Stomach (tissue), 4 donors: ENCODE measurements around the gene ZNF688.
"Not testable (repeated sequence)": the region's sequence is repeated elsewhere in the genome, so short reads cannot be mapped to it uniquely, and the experiment has no call there.

Experiments used
- POLR2A ChIP-seq, 4 donors: fragments of 450-650 bp; IDR thresholded peaks; one replicate each; pipeline ENCODE4 v1.6.1; 2016; ENCODE audit warnings: antibody characterized with exemption in 4 of 4, control low read depth in 2 of 4, mild to moderate bottlenecking in 1 of 4, moderate library complexity in 1 of 4
- POLR2AphosphoS5 ChIP-seq, 3 donors: sonication (generic); formaldehyde crosslinking; IDR thresholded peaks; one replicate each; pipeline ENCODE4 v1.6.1; 2016; ENCODE audit warnings: antibody characterized with exemption in 3 of 3
- TF ChIP-seq, protein P1 (sequence below), 7 experiments: fragments of 450-650 bp in 4 of 7; fragments of 200-600 bp in 3 of 7; sonication (generic) in 3 of 7; IDR thresholded peaks; one replicate each; pipeline ENCODE4 v1.5.1; 2016 to 2019; ENCODE audit warnings: antibody characterized with exemption in 7 of 7, control low read depth in 2 of 7, mild to moderate bottlenecking in 1 of 7

DNA sequence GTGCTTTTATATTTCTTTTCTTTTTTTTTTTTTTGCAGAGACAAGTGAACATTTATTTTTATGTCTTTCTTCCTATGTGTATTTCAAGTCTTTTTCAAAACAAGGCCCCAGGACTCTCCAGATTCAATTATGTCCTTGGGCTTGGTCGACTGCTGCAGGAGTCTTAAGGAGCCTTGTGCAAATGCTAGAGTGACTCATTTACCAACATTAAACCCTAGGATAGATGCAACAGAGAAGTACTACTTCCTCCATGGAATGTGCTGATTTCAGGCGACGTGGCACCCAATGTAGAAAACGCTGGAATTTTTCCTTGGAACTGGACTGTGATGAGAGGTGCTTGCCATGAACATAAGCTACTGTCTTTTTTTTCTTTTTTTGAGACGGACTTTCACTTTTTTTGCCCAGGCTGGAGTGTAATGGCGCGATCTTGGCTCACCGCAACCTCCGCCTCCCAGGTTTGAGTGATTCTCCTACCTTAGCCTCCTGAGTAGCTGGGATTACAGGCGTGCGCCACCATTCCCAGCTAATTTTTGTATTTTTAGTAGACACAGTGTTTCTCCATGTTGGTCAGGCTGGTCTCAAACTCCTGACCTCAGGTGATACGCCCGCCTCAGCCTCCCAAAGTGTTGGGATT, 35.0 kb downstream of the ZNF688 start:
- TF ChIP-seq, protein P1, sequence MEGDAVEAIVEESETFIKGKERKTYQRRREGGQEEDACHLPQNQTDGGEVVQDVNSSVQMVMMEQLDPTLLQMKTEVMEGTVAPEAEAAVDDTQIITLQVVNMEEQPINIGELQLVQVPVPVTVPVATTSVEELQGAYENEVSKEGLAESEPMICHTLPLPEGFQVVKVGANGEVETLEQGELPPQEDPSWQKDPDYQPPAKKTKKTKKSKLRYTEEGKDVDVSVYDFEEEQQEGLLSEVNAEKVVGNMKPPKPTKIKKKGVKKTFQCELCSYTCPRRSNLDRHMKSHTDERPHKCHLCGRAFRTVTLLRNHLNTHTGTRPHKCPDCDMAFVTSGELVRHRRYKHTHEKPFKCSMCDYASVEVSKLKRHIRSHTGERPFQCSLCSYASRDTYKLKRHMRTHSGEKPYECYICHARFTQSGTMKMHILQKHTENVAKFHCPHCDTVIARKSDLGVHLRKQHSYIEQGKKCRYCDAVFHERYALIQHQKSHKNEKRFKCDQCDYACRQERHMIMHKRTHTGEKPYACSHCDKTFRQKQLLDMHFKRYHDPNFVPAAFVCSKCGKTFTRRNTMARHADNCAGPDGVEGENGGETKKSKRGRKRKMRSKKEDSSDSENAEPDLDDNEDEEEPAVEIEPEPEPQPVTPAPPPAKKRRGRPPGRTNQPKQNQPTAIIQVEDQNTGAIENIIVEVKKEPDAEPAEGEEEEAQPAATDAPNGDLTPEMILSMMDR (IDR thresholded peaks at IDR 0.05): not testable (repeated sequence)
- not testable (repeated sequence) for TF ChIP-seq POLR2AphosphoS5, POLR2A (IDR thresholded peaks at IDR 0.05)
